ENCODE measurements around the gene GPRC5C.

The GPRC5C gene

GRCh38 chr17:74453665-74454196 is 21.8 kb downstream of the GPRC5C start:
- Histone ChIP-seq H3K27ac (ENCODE audit: low read depth, low read length, severe bottlenecking) (no peak overlapping the region), H3K4me1 (ENCODE audit: control insufficient read depth, insufficient read depth, low read length, poor library complexity, severe bottlenecking) (peaks cover 17% of the 10 kb centered on the region), H3K9me3 (ENCODE audit: control insufficient read depth, low read length) (no peaks in the 10 kb centered on the region), H3K4me3 (ENCODE audit: extremely low read depth, insufficient read depth, low read length, poor library complexity, severe bottlenecking) (peak overlapping the region; percentile 33), H3K36me3 (ENCODE audit: control insufficient read depth, insufficient read depth, low read length) (peaks cover 15% of the 10 kb centered on the region)
- WGBS, 2 experiments (ENCODE audit: insufficient coverage in 2 of 2), result 0 to 3% methylated on average over 2 to 20 of the region's 43 CpGs

DNA sequence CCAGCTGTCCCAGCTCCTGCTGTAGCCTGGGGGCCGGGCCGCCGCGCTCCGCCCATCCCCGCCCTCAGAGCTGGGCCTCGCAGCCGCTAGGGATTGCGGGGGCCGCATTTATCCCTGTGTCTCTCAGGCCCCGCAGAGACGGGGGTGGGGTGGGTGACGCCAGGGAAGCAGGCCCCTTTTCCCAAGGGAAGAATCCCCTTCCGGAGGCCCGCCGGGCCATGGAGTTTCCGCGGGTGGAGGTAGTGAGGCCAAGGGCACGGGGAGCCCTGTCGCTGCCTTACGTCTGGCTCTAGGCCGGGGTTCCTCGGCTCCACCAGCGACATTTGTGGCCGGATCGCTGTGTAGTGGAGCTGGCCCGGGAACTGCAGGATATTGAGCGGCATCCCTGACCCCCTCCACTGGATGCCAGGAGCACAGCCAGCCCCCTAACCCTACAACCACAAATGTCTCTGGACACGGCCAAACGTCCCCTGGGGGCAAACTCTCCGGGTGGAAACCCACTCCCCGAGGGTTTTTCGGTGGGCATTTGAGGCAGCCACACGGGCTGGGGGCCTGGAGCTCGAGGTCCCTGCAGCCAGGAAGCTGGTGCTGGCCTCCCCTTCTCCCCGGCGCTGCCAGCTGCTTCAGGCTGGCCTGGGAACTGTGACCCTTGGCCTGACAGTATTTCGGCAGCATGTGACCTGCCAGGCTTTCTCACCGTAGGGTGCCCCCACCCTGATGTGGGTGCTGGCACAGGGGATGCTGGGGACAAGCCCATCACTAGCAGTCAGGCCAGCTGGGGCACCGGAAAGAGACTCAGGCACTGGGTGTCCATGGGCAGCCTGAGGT is 22.5 kb downstream of the GPRC5C start:
- H3K4me1 ChIP-seq (ENCODE audit: control insufficient read depth, insufficient read depth, low read length, poor library complexity, severe bottlenecking), result peaks cover 17% of the 10 kb centered on the region
- peak overlapping the region; percentile 58 for H3K27ac ChIP-seq (ENCODE audit: low read depth, low read length, severe bottlenecking)
- H3K9me3 ChIP-seq (ENCODE audit: control insufficient read depth, low read length), result no peaks in the 10 kb centered on the region
- WGBS, 2 experiments (ENCODE audit: insufficient coverage in 2 of 2), result 7 to 8% methylated on average over 26 to 36 of the region's 40 CpGs
- H3K36me3 ChIP-seq (ENCODE audit: control insufficient read depth, insufficient read depth, low read length), result peaks cover 8% of the 10 kb centered on the region
- no peak overlapping the region for H3K4me3 ChIP-seq (ENCODE audit: extremely low read depth, insufficient read depth, low read length, poor library complexity, severe bottlenecking)

GRCh38 chr17:74455025-74455545 is 23.2 kb downstream of the GPRC5C start:
- Histone ChIP-seq H3K9me3 (ENCODE audit: control insufficient read depth, low read length) (no peaks in the 10 kb centered on the region), H3K4me3 (ENCODE audit: extremely low read depth, insufficient read depth, low read length, poor library complexity, severe bottlenecking) (no peak overlapping the region), H3K27ac (ENCODE audit: low read depth, low read length, severe bottlenecking) (peak overlapping the region; percentile 58), H3K36me3 (ENCODE audit: control insufficient read depth, insufficient read depth, low read length) (peaks cover 1% of the 10 kb centered on the region), H3K4me1 (ENCODE audit: control insufficient read depth, insufficient read depth, low read length, poor library complexity, severe bottlenecking) (peaks cover 17% of the 10 kb centered on the region)
- WGBS, 2 experiments (ENCODE audit: insufficient coverage in 2 of 2), result 52 to 60% methylated on average over 1 to 5 of the region's 15 CpGs

GRCh38 chr17:74455821-74456220 is 23.9 kb downstream of the GPRC5C start:
- no peaks in the 10 kb centered on the region for H3K9me3 ChIP-seq (ENCODE audit: control insufficient read depth, low read length)
- 89 to 94% methylated on average over 4 of the region's 5 CpGs for WGBS, 2 experiments (ENCODE audit: insufficient coverage in 2 of 2)
- peaks cover 17% of the 10 kb centered on the region for H3K4me1 ChIP-seq (ENCODE audit: control insufficient read depth, insufficient read depth, low read length, poor library complexity, severe bottlenecking)
- H3K4me3 ChIP-seq (ENCODE audit: extremely low read depth, insufficient read depth, low read length, poor library complexity, severe bottlenecking), result no peak overlapping the region
- H3K36me3 ChIP-seq (ENCODE audit: control insufficient read depth, insufficient read depth, low read length), result no peaks in the 10 kb centered on the region
- no peak overlapping the region for H3K27ac ChIP-seq (ENCODE audit: low read depth, low read length, severe bottlenecking)

DNA sequence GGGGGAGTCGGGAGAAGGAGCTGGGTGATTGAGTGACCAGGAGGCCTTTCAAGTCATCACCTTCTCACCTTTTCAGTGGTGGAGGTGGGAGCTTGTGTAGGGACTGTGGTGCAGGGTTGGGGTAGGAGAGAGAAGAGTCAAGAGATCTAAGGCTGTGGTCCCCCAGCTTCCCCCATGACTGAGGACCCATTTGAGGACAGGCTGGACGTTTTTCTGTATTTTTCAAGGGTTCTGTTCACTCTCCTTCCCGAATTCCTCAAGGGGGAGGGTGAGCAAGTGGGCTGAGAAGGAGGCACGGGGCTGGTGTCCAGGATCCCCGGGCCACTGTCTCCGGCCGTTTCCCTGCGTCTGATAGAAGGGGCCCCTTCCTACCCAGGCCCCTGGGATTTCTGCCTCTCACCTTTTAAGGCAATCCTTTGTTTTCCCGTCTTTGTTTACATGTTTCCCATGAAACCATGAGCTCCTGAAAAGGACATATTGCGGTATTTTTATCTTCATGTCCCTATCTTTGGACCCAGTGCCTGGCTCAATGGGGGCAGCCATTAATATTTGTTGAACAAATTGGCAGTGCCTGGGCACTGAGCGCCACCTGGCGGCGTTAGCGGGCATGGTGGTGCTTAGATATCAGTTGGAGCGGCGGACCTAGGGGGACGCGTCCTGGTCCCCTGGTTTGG is 25.4 kb downstream of the GPRC5C start:
- Histone ChIP-seq H3K27ac (ENCODE audit: low read depth, low read length, severe bottlenecking) (no peak overlapping the region), H3K4me3 (ENCODE audit: extremely low read depth, insufficient read depth, low read length, poor library complexity, severe bottlenecking) (no peak overlapping the region), H3K36me3 (ENCODE audit: control insufficient read depth, insufficient read depth, low read length) (no peaks in the 10 kb centered on the region), H3K9me3 (ENCODE audit: control insufficient read depth, low read length) (no peaks in the 10 kb centered on the region), H3K4me1 (ENCODE audit: control insufficient read depth, insufficient read depth, low read length, poor library complexity, severe bottlenecking) (peaks cover 17% of the 10 kb centered on the region)
- 31 to 52% methylated on average over 11 to 15 of the region's 18 CpGs for WGBS, 2 experiments (ENCODE audit: insufficient coverage in 2 of 2)

- 27 to 67% methylated on average over 1 to 3 of the region's 6 CpGs for WGBS, 2 experiments (ENCODE audit: insufficient coverage in 2 of 2)
- no peak overlapping the region for H3K4me3 ChIP-seq (ENCODE audit: extremely low read depth, insufficient read depth, low read length, poor library complexity, severe bottlenecking)
- no peak overlapping the region for H3K27ac ChIP-seq (ENCODE audit: low read depth, low read length, severe bottlenecking)
- no peaks in the 10 kb centered on the region for H3K9me3 ChIP-seq (ENCODE audit: control insufficient read depth, low read length)
- H3K36me3 ChIP-seq (ENCODE audit: control insufficient read depth, insufficient read depth, low read length), result no peaks in the 10 kb centered on the region
- H3K4me1 ChIP-seq (ENCODE audit: control insufficient read depth, insufficient read depth, low read length, poor library complexity, severe bottlenecking), result peaks cover 17% of the 10 kb centered on the region
Observed at GRCh38 chr17:74457820-74458166, 25.9 kb downstream of the GPRC5C start.

DNA sequence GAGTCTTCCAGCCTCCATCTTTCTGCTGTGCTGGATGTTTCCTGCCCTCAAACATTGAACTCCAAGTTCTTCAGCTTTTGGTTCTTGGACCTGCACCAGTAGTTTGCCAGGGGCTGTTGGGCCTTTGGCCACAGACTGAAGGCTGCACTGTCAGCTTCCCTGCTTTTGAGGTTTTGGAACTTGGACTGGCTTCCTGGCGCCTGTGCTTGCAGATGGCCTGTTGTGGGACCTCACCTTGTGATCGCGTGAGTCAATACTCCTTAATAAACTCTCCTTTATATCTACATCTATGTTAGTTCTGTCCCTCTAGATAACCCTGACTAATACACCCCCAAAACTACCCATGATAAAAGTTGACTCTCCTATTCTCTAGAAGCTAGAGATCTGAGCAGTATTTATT is 26.9 kb downstream of the GPRC5C start:
- Histone ChIP-seq H3K9me3 (ENCODE audit: control insufficient read depth, low read length) (no peaks in the 10 kb centered on the region), H3K36me3 (ENCODE audit: control insufficient read depth, insufficient read depth, low read length) (no peaks in the 10 kb centered on the region), H3K4me3 (ENCODE audit: extremely low read depth, insufficient read depth, low read length, poor library complexity, severe bottlenecking) (no peak overlapping the region), H3K4me1 (ENCODE audit: control insufficient read depth, insufficient read depth, low read length, poor library complexity, severe bottlenecking) (peaks cover 11% of the 10 kb centered on the region), H3K27ac (ENCODE audit: low read depth, low read length, severe bottlenecking) (no peak overlapping the region)
- 67 to 77% methylated on average over 3 of the region's 3 CpGs for WGBS, 2 experiments (ENCODE audit: insufficient coverage in 2 of 2)

DNA sequence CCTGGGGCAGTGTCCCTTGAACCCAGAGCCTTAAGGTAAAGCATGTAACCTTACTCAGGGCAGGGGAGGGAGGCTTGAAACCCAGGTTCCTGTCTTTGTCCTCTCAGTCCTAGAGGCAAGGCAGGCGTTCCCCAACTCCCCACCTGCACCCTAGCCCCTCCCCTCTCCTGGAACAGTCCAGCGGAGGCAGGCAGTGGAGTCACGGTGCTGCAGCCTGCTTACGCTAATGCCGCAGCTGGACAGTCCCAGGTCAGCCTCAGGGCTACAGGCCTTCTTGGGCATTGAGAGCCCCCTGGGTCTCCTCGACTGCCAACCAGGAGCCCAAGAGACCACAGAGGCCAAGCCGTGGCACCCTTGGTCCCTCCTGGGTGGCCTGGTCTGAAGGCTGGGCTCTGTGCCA is 27.7 kb downstream of the GPRC5C start:
- Histone ChIP-seq H3K4me1 (ENCODE audit: control insufficient read depth, insufficient read depth, low read length, poor library complexity, severe bottlenecking) (peaks cover 8% of the 10 kb centered on the region), H3K27ac (ENCODE audit: low read depth, low read length, severe bottlenecking) (no peak overlapping the region), H3K9me3 (ENCODE audit: control insufficient read depth, low read length) (no peaks in the 10 kb centered on the region), H3K36me3 (ENCODE audit: control insufficient read depth, insufficient read depth, low read length) (no peaks in the 10 kb centered on the region), H3K4me3 (ENCODE audit: extremely low read depth, insufficient read depth, low read length, poor library complexity, severe bottlenecking) (no peak overlapping the region)
- 77 to 93% methylated on average over 7 of the region's 7 CpGs for WGBS, 2 experiments (ENCODE audit: insufficient coverage in 2 of 2)

- Histone ChIP-seq H3K4me3 (ENCODE audit: extremely low read depth, insufficient read depth, low read length, poor library complexity, severe bottlenecking) (no peak overlapping the region), H3K4me1 (ENCODE audit: control insufficient read depth, insufficient read depth, low read length, poor library complexity, severe bottlenecking) (peaks cover 2% of the 10 kb centered on the region), H3K9me3 (ENCODE audit: control insufficient read depth, low read length) (no peaks in the 10 kb centered on the region), H3K36me3 (ENCODE audit: control insufficient read depth, insufficient read depth, low read length) (no peaks in the 10 kb centered on the region), H3K27ac (ENCODE audit: low read depth, low read length, severe bottlenecking) (no peak overlapping the region)
- 80 to 92% methylated on average over 2 of the region's 2 CpGs for WGBS, 2 experiments (ENCODE audit: insufficient coverage in 2 of 2)
Observed at GRCh38 chr17:74460241-74460640, 28.4 kb downstream of the GPRC5C start.

- Histone ChIP-seq H3K4me3 (ENCODE audit: extremely low read depth, insufficient read depth, low read length, poor library complexity, severe bottlenecking) (no peak overlapping the region), H3K27ac (ENCODE audit: low read depth, low read length, severe bottlenecking) (no peak overlapping the region), H3K36me3 (ENCODE audit: control insufficient read depth, insufficient read depth, low read length) (no peaks in the 10 kb centered on the region), H3K9me3 (ENCODE audit: control insufficient read depth, low read length) (no peaks in the 10 kb centered on the region), H3K4me1 (ENCODE audit: control insufficient read depth, insufficient read depth, low read length, poor library complexity, severe bottlenecking) (no peaks in the 10 kb centered on the region)
- WGBS, 2 experiments (ENCODE audit: insufficient coverage in 2 of 2), result 92 to 96% methylated on average over 6 of the region's 7 CpGs
Observed at GRCh38 chr17:74460996-74461395, 29.1 kb downstream of the GPRC5C start.

Measured in mesodermal cell (in vitro differentiated cells).